ENCODE measurements around the gene ZNF467. TPM values are rescaled to one million over a fixed set of nuclear protein-coding genes. Genes with fewer than 3 reads are reported as not detected.

Gene ZNF467
- total and polyA plus RNA-seq, 8 donors = 6.3 to 18.6 (median 8.8) TPM

DNA sequence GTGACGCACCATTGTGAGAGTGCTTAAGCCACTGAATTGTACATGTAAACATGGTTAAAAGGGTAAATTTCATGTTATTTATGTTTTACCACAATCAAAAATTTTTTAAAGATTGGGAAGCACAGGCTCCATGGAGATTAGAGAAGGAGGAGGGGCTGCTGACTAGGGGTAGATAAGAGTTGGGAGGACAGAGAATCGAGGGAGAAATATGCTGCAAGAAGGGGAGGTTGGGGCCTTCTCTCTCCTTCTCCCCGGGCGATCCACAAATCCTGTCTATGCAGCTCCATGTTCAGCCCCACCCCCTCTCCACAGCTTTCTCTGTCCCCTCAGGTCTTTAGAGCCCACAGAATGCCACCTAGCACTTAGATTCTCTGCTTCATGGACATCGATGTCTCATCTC is 12.1 kb downstream of the ZNF467 start:
- 59 to 74% methylated on average over 5 of the region's 5 CpGs for WGBS, 2 donors
- H3K4me1 ChIP-seq = no peaks in the 10 kb centered on the region

DNA sequence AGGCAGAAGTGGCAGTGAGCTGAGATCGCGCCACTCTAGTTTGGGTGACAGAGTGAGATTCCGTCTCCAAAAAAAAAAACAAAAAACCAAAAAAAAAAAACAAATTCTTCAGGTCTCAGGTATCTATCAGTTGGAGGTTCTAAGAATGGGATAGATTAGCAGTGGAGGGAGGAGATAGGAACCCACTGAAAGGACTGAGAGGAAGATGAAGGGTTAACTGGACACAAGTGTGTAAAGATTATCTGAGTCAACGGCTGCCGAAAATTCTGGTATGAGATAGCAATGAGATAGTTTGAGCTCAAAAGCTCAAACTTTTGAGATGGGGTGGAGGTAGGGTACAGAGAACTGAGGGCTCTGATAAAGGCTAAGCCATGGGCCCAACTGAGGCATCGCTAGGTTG is 12.8 kb downstream of the ZNF467 start:
- 61 to 67% methylated on average over 6 of the region's 6 CpGs for WGBS, 2 donors
- Histone ChIP-seq H3K36me3 (peaks cover 0 to 3% (median 0%) of the 10 kb centered on the region in 3 donors), H3K27ac (no peak overlapping the region), H3K4me1 (no peaks in the 10 kb centered on the region), H3K9me3 (no peaks in the 10 kb centered on the region), H3K4me3 (no peak overlapping the region), H3K27me3 (no peaks in the 10 kb centered on the region)
- no peak for DNase-seq
- intact Hi-C loops (cut with DNase I) = no loop called here
- ATAC-seq = no peak
- no peak for FAIRE-seq
- TF ChIP-seq, protein P1, sequence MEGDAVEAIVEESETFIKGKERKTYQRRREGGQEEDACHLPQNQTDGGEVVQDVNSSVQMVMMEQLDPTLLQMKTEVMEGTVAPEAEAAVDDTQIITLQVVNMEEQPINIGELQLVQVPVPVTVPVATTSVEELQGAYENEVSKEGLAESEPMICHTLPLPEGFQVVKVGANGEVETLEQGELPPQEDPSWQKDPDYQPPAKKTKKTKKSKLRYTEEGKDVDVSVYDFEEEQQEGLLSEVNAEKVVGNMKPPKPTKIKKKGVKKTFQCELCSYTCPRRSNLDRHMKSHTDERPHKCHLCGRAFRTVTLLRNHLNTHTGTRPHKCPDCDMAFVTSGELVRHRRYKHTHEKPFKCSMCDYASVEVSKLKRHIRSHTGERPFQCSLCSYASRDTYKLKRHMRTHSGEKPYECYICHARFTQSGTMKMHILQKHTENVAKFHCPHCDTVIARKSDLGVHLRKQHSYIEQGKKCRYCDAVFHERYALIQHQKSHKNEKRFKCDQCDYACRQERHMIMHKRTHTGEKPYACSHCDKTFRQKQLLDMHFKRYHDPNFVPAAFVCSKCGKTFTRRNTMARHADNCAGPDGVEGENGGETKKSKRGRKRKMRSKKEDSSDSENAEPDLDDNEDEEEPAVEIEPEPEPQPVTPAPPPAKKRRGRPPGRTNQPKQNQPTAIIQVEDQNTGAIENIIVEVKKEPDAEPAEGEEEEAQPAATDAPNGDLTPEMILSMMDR (IDR thresholded peaks at IDR 0.05) = no peak

More for the DNA sequence above, 12.1 kb downstream of the ZNF467 start:
- H3K27me3 ChIP-seq = no peaks in the 10 kb centered on the region
- TF ChIP-seq, protein P1 (IDR thresholded peaks at IDR 0.05) = no peak
- H3K36me3 ChIP-seq = peaks cover 0 to 4% (median 0%) of the 10 kb centered on the region in 3 donors
- no peak for ATAC-seq
- no peak overlapping the region for H3K4me3 ChIP-seq
- H3K9me3 ChIP-seq = no peaks in the 10 kb centered on the region
- no peak for FAIRE-seq
- no peak overlapping the region for H3K27ac ChIP-seq
- intact Hi-C loops (cut with DNase I) = no loop called here
- DNase-seq = no peak

DNA sequence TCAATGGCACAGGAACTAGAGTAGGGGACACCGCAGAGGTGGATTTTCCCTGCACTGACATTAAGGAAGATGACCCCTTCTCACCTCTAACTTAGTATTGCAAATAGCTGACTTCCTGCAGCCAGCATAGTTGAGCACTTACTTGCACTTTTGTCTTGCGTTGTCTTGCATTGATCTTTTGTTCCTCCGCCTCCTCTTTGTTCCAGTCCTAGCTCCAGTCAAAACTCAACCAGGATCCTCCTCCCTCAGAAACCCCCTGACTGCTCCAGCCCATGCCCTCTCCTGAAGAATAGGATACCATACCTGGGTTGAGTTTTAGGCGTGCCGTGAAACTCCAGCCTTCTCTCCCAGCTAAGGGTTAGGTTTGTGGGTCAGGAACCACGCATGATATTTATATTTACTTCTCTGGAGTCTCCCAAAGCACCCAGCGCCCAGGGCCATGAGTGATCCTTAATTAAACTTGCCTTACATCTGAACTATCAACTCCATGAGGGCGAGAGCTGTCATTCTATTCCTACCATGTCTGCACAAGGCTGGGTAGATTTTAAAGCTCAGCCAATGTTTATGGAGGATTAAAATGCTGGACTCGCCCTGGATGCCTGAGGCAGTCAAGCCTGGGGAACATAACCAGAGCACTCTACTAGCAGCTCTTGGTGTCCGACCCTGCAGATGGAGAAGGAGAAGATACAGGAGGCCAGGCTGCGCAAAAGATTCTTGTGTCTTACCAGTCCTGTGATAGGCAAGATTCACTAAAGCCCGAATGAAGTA is 14.1 kb downstream of the ZNF467 start:
- ATAC-seq (no peak), FAIRE-seq (no peak), DNase-seq (no peak)
- intact Hi-C loops (cut with DNase I) = no loop called here
- H3K27me3 ChIP-seq = no peaks in the 10 kb centered on the region
- H3K9me3 ChIP-seq = no peaks in the 10 kb centered on the region
- no peaks in the 10 kb centered on the region for H3K36me3 ChIP-seq
- WGBS, 2 donors = 78 to 86% methylated on average over 12 of the region's 12 CpGs
- no peak overlapping the region for H3K4me3 ChIP-seq
- H3K27ac ChIP-seq = no peak overlapping the region
- TF ChIP-seq, protein P1 (IDR thresholded peaks at IDR 0.05) = no peak
- no peaks in the 10 kb centered on the region for H3K4me1 ChIP-seq

DNA sequence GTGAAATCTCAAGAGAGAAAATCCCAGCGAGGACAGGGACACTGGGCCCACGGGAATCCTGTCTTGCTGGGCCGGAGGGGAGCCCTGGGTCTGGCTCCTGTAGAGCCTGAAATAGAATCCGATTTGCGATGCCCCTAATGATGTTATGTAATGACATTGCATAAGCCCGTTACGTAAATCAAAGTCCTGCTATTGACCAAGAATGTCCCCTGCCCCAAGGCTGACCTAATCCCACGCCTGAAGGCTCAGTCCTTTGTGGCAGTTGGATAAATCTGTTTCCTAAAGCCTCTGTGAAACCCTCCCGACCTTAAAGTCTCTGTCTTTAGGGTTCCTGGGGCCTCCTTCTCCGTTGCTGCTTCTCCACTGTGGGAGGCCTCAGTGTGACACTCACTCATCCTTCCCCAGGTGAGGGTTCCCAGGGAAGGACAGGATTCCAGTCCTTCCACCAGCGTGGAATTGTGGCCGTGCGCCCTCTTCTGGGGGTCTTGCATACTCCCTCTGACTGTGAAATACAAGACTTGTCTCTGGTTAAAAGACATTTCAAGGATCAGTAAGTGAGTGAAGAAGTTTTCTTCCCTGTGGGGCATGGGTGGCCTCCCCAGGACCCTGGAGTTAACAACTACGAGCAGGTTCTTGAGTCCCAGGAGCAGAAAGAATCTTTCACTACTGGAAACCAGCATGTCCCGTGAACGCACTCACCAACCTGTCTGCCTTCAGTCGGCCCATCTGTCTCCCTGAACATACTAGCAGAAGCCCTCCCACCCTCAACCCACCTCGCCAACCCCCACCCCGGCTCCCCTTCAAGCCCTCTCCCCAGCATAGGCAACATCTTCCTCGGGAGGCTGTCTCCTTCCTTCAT is 19.8 kb downstream of the ZNF467 start:
- DNase-seq = peak in 5 of 6 donors; percentile 48 to 87 (median 55)
- intact Hi-C loops (cut with DNase I) = no loop called here
- ATAC-seq = peak; percentile 56 to 87 (median 78)
- no peak for FAIRE-seq
- H3K36me3 ChIP-seq = no peaks in the 10 kb centered on the region
- H3K4me3 ChIP-seq = no peak overlapping the region
- H3K27me3 ChIP-seq = no peaks in the 10 kb centered on the region
- no peak overlapping the region for H3K27ac ChIP-seq
- WGBS, 2 donors = 48 to 52% methylated on average over 20 of the region's 20 CpGs
- no peaks in the 10 kb centered on the region for H3K9me3 ChIP-seq
- H3K4me1 ChIP-seq = no peaks in the 10 kb centered on the region
- TF ChIP-seq, protein P1 (IDR thresholded peaks at IDR 0.05) = peak in 3 of 4 donors; percentile 14 to 41 (median 33)

Measured in pancreas (tissue), 10 donors.